ENCODE results near the gene TMEM39B. TPM values are rescaled to one million over a fixed set of nuclear protein-coding genes. Genes with fewer than 3 reads are reported as not detected.

The TMEM39B gene
- total and polyA plus RNA-seq, 2 of the 4 experiments (the other 2 are of a cell fraction), result 6.5 to 28.7 TPM

DNA sequence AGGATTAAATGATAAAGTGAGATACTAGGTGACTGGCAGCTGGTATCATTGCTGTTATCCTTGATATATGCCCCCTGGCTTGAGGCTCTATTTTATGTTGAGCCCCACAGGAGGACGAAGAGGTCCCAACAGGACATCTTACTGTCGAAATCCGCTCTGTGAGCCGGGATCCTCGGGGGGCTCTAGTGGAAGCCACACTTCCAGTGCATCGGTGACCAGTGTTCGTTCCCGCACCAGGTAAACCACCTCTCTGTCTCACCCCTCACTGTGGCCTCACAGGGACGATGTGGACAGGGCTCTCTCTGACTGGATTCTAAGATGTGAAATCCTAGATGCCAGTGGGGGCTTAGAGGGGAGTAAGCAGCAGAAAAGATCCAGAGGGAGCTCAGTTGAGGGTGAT lies 2.1 kb downstream of the TMEM39B start:
- no peak overlapping the region for H2BK20ac ChIP-seq (ENCODE audit: low read depth, low read length)
- BruUV-seq (replicated peaks), result no TSS peak

More for the DNA sequence above, 2.1 kb downstream of the TMEM39B start:
- no peak for DNase-seq
- Histone ChIP-seq H2BK120ac (ENCODE audit: low read depth, low read length) (no peak overlapping the region), H3K18ac (ENCODE audit: low read depth, low read length) (no peak overlapping the region), H3K14ac (replicated peaks; ENCODE audit: low read depth, low read length) (no peak overlapping the region), H3K4ac (ENCODE audit: low read depth, low read length) (no peak overlapping the region), H3K79me1 (ENCODE audit: low read depth in 1 of 2, low read length in 2 of 2) (peaks cover 28 to 62% of the 10 kb centered on the region in 2 experiments), H3K9me3 (ENCODE audit: control insufficient read depth, insufficient read depth, low read length) (no peaks in the 10 kb centered on the region), H3K27me3 (ENCODE audit: control insufficient read depth, insufficient read depth, low read length) (no peaks in the 10 kb centered on the region), H2AFZ (replicated peaks; ENCODE audit: low read length, poor library complexity) (no peak overlapping the region), H3K27ac (ENCODE audit: insufficient read depth, low read length) (no peak overlapping the region), H3K4me3 (ENCODE audit: insufficient read depth, low read depth, low read length) (no peak overlapping the region), H2AK9ac (replicated peaks; ENCODE audit: low read depth, low read length, poor library complexity) (no peak overlapping the region), H4K5ac (ENCODE audit: low read depth, low read length) (no peak overlapping the region), H3K23ac (ENCODE audit: low read depth, low read length) (no peak overlapping the region), H3K36me3 (ENCODE audit: control insufficient read depth, insufficient read depth, low read length) (peaks cover 26% of the 10 kb centered on the region), H4K8ac (ENCODE audit: low read depth in 2 of 2, low read length in 2 of 2) (no peak overlapping the region), H4K20me1 (ENCODE audit: insufficient read depth, low read length) (peaks cover 9% of the 10 kb centered on the region), H4K91ac (ENCODE audit: insufficient read depth, low read depth, low read length) (no peak overlapping the region), H2AK5ac (ENCODE audit: low read depth, low read length) (no peak overlapping the region; the same call in 1 of the 2 replicates), H3K9ac (ENCODE audit: low read depth, low read length) (no peak overlapping the region), H3K9me1 (ENCODE audit: insufficient read depth, low read length) (peaks cover 17% of the 10 kb centered on the region), H2BK5ac (ENCODE audit: low read depth, low read length, poor library complexity, severe bottlenecking) (no peak overlapping the region), H2BK15ac (ENCODE audit: low read depth, low read length) (no peak overlapping the region), H3K56ac (ENCODE audit: extremely low read depth, insufficient read depth, low read length) (no peak overlapping the region), H3K4me1 (ENCODE audit: control insufficient read depth, insufficient read depth, low read length) (peaks cover 6% of the 10 kb centered on the region; the same call in 1 of the 2 replicates), H3K4me2 (ENCODE audit: low read depth, low read length) (no peak overlapping the region)
- in situ Hi-C loops (cut with MboI; ENCODE audit: low sequenced_read_pairs) (no loop called here), dilution Hi-C loops (cut with HindIII; ENCODE audit: low sequenced_read_pairs, unreplicated experiment) (no loop called here), intact Hi-C loops (cut with micrococcal nuclease) (loop anchor here (5.0 kb wide), 1 partner anchor 32 kb away; the partner anchor contains the start of gene KPNA6)
- TF ChIP-seq RCOR1 (IDR thresholded peaks at IDR 0.05; ENCODE audit: insufficient replicate concordance, low read length) (no peak), RFX5 (IDR thresholded peaks at IDR 0.05; ENCODE audit: low read depth, low read length) (no peak), SMC3 (IDR thresholded peaks at IDR 0.05; ENCODE audit: low read depth, low read length) (no peak), MAZ (IDR thresholded peaks at IDR 0.05; ENCODE audit: borderline replicate concordance, low read depth, low read length) (no peak), CEBPB (IDR thresholded peaks at IDR 0.05; ENCODE audit: low read depth, low read length) (no peak), MAFK (IDR thresholded peaks at IDR 0.05; ENCODE audit: low read depth, low read length) (no peak)
- TF ChIP-seq, protein P1, sequence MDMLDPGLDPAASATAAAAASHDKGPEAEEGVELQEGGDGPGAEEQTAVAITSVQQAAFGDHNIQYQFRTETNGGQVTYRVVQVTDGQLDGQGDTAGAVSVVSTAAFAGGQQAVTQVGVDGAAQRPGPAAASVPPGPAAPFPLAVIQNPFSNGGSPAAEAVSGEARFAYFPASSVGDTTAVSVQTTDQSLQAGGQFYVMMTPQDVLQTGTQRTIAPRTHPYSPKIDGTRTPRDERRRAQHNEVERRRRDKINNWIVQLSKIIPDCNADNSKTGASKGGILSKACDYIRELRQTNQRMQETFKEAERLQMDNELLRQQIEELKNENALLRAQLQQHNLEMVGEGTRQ (IDR thresholded peaks at IDR 0.05; ENCODE audit: low read depth, low read length), result no peak
- TF ChIP-seq, protein P2, sequence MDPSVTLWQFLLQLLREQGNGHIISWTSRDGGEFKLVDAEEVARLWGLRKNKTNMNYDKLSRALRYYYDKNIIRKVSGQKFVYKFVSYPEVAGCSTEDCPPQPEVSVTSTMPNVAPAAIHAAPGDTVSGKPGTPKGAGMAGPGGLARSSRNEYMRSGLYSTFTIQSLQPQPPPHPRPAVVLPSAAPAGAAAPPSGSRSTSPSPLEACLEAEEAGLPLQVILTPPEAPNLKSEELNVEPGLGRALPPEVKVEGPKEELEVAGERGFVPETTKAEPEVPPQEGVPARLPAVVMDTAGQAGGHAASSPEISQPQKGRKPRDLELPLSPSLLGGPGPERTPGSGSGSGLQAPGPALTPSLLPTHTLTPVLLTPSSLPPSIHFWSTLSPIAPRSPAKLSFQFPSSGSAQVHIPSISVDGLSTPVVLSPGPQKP (IDR thresholded peaks at IDR 0.05; ENCODE audit: borderline replicate concordance, low read depth, low read length), result no peak
- 96% methylated on average over 4 of the region's 9 CpGs; no CpG with 5 or more reads in 1 of the 2 experiments for WGBS, 2 experiments (ENCODE audit: extremely low coverage in 2 of 2, insufficient read length in 1 of 2)
- POLR2A ChIA-PET (ENCODE audit: unreplicated experiment), result no interaction called here
- ATAC-seq (ENCODE audit: low read depth), result no peak
- CTCF ChIA-PET, result no interaction called here

Measured in IMR-90 (cell line).